Stimulated activated memory B cell treated with anti-CD40 and anti-IgM and Interleukin-4, amounts not matched to agents 10 μg/mL and 1 μg/mL and 100 μg/mL, for 72 hours (primary cell): ENCODE results near the gene NDUFA6.

Experiments used
- ATAC-seq: fragments of 150-1000 bp; cut with Tn5 transposase; 2 replicates; pipeline ENCODE4 v1.10.0; 2021
- H3K27ac Mint-ChIP-seq: one replicate; pipeline ENCODE4 v1.8.0; 2022; ENCODE audit warnings: mild to moderate bottlenecking, mixed read lengths
- H3K27me3 Mint-ChIP-seq: one replicate; pipeline ENCODE4 v1.8.0; 2022; ENCODE audit warnings: mixed read lengths
- H3K36me3 Mint-ChIP-seq: one replicate; pipeline ENCODE4 v1.8.0; 2022; ENCODE audit warnings: mixed read lengths
- H3K4me1 Mint-ChIP-seq: one replicate; pipeline ENCODE4 v1.8.0; 2022; ENCODE audit warnings: mixed read lengths
- H3K4me3 Mint-ChIP-seq: one replicate; pipeline ENCODE4 v1.8.0; 2022; ENCODE audit warnings: mild to moderate bottlenecking, moderate library complexity, mixed read lengths
- H3K9me3 Mint-ChIP-seq: one replicate; pipeline ENCODE4 v1.8.0; 2022; ENCODE audit warnings: mixed read lengths

NDUFA6 gene

GRCh38 chr22:42068291-42068690 lies 22.3 kb downstream of the NDUFA6 start:
- Mint-ChIP-seq H3K4me1 (peaks cover 34% of the 10 kb centered on the region), H3K4me3 (no peak overlapping the region), H3K27me3 (no peaks in the 10 kb centered on the region), H3K27ac (no peak overlapping the region), H3K36me3 (peaks cover 30% of the 10 kb centered on the region), H3K9me3 (no peaks in the 10 kb centered on the region)
- ATAC-seq: no peak

- Mint-ChIP-seq H3K27ac (no peak overlapping the region), H3K4me3 (no peak overlapping the region), H3K27me3 (no peaks in the 10 kb centered on the region), H3K4me1 (peaks cover 29% of the 10 kb centered on the region), H3K9me3 (no peaks in the 10 kb centered on the region), H3K36me3 (peaks cover 35% of the 10 kb centered on the region)
- ATAC-seq: no peak
Measured at GRCh38 chr22:42067671-42068251, 22.8 kb downstream of the NDUFA6 start.

GRCh38 chr22:42066937-42067336 lies 23.6 kb downstream of the NDUFA6 start:
- ATAC-seq: no peak
- Mint-ChIP-seq H3K4me1 (peaks cover 29% of the 10 kb centered on the region), H3K36me3 (peaks cover 42% of the 10 kb centered on the region), H3K27ac (no peak overlapping the region), H3K9me3 (no peaks in the 10 kb centered on the region), H3K27me3 (no peaks in the 10 kb centered on the region), H3K4me3 (no peak overlapping the region)

- H3K4me3 Mint-ChIP-seq: no peak overlapping the region
- H3K27ac Mint-ChIP-seq: no peak overlapping the region
- ATAC-seq: no peak
- H3K36me3 Mint-ChIP-seq: peaks cover 43% of the 10 kb centered on the region
- H3K27me3 Mint-ChIP-seq: no peaks in the 10 kb centered on the region
- peaks cover 23% of the 10 kb centered on the region for H3K4me1 Mint-ChIP-seq
- no peaks in the 10 kb centered on the region for H3K9me3 Mint-ChIP-seq
Measured at GRCh38 chr22:42066126-42066761, 24.3 kb downstream of the NDUFA6 start.

GRCh38 chr22:42065438-42066125 lies 25.0 kb downstream of the NDUFA6 start:
- H3K4me1 Mint-ChIP-seq: peaks cover 18% of the 10 kb centered on the region
- peaks cover 50% of the 10 kb centered on the region for H3K36me3 Mint-ChIP-seq
- no peak overlapping the region for H3K4me3 Mint-ChIP-seq
- no peak for ATAC-seq
- H3K27ac Mint-ChIP-seq: no peak overlapping the region
- no peaks in the 10 kb centered on the region for H3K27me3 Mint-ChIP-seq
- H3K9me3 Mint-ChIP-seq: no peaks in the 10 kb centered on the region

GRCh38 chr22:42064629-42065028 lies 25.9 kb downstream of the NDUFA6 start:
- peaks cover 59% of the 10 kb centered on the region for H3K36me3 Mint-ChIP-seq
- H3K4me3 Mint-ChIP-seq: no peak overlapping the region
- H3K4me1 Mint-ChIP-seq: peaks cover 11% of the 10 kb centered on the region
- no peak overlapping the region for H3K27ac Mint-ChIP-seq
- ATAC-seq: no peak
- H3K9me3 Mint-ChIP-seq: no peaks in the 10 kb centered on the region
- no peaks in the 10 kb centered on the region for H3K27me3 Mint-ChIP-seq

- H3K4me3 Mint-ChIP-seq: no peak overlapping the region
- peaks cover 10% of the 10 kb centered on the region for H3K4me1 Mint-ChIP-seq
- no peak for ATAC-seq
- no peaks in the 10 kb centered on the region for H3K27me3 Mint-ChIP-seq
- H3K9me3 Mint-ChIP-seq: no peaks in the 10 kb centered on the region
- peaks cover 75% of the 10 kb centered on the region for H3K36me3 Mint-ChIP-seq
- H3K27ac Mint-ChIP-seq: no peak overlapping the region
Measured at GRCh38 chr22:42062506-42063170, 27.9 kb downstream of the NDUFA6 start.

GRCh38 chr22:42061041-42061440 lies 29.5 kb downstream of the NDUFA6 start:
- Mint-ChIP-seq H3K4me3 (no peak overlapping the region), H3K4me1 (peaks cover 10% of the 10 kb centered on the region), H3K27me3 (no peaks in the 10 kb centered on the region), H3K27ac (no peak overlapping the region), H3K36me3 (peaks cover 75% of the 10 kb centered on the region), H3K9me3 (peaks cover 11% of the 10 kb centered on the region)
- ATAC-seq: no peak

GRCh38 chr22:42060489-42060888 lies 30.1 kb downstream of the NDUFA6 start:
- Mint-ChIP-seq H3K4me3 (no peak overlapping the region), H3K9me3 (peaks cover 11% of the 10 kb centered on the region), H3K4me1 (peaks cover 7% of the 10 kb centered on the region), H3K36me3 (peaks cover 69% of the 10 kb centered on the region), H3K27me3 (no peaks in the 10 kb centered on the region), H3K27ac (no peak overlapping the region)
- ATAC-seq: no peak

- Mint-ChIP-seq H3K36me3 (peaks cover 47% of the 10 kb centered on the region), H3K27me3 (no peaks in the 10 kb centered on the region), H3K27ac (no peak overlapping the region), H3K9me3 (peaks cover 11% of the 10 kb centered on the region), H3K4me1 (peaks cover 13% of the 10 kb centered on the region), H3K4me3 (no peak overlapping the region)
- ATAC-seq: no peak
Measured at GRCh38 chr22:42056757-42057511, 33.6 kb downstream of the NDUFA6 start.

GRCh38 chr22:42052765-42053164 lies 37.8 kb downstream of the NDUFA6 start:
- Mint-ChIP-seq H3K36me3 (peaks cover 13% of the 10 kb centered on the region), H3K4me1 (peaks cover 13% of the 10 kb centered on the region), H3K27ac (peak overlapping the region; percentile 62), H3K9me3 (peaks cover 11% of the 10 kb centered on the region), H3K4me3 (no peak overlapping the region), H3K27me3 (no peaks in the 10 kb centered on the region)
- ATAC-seq: peak; percentile 45

- no peaks in the 10 kb centered on the region for H3K36me3 Mint-ChIP-seq
Measured at GRCh38 chr22:42050641-42051180, 39.9 kb downstream of the NDUFA6 start.

GRCh38 chr22:42041784-42042183 lies 48.8 kb downstream of the NDUFA6 start:
- Mint-ChIP-seq H3K27me3 (no peaks in the 10 kb centered on the region), H3K9me3 (peaks cover 8% of the 10 kb centered on the region), H3K4me1 (peaks cover 20% of the 10 kb centered on the region), H3K4me3 (no peak overlapping the region), H3K27ac (no peak overlapping the region), H3K36me3 (peaks cover 16% of the 10 kb centered on the region)
- no peak for ATAC-seq

More at GRCh38 chr22:42050641-42051180, 39.9 kb downstream of the NDUFA6 start:
- Mint-ChIP-seq H3K27ac (no peak overlapping the region), H3K4me1 (peaks cover 17% of the 10 kb centered on the region), H3K4me3 (no peak overlapping the region), H3K27me3 (no peaks in the 10 kb centered on the region), H3K9me3 (no peaks in the 10 kb centered on the region)
- no peak for ATAC-seq

- peaks cover 20% of the 10 kb centered on the region for H3K4me1 Mint-ChIP-seq
Measured at GRCh38 chr22:42039271-42039670, 51.3 kb downstream of the NDUFA6 start.

More at GRCh38 chr22:42039271-42039670, 51.3 kb downstream of the NDUFA6 start:
- peaks cover 20% of the 10 kb centered on the region for H3K36me3 Mint-ChIP-seq
- no peaks in the 10 kb centered on the region for H3K27me3 Mint-ChIP-seq
- no peak for ATAC-seq
- peaks cover 8% of the 10 kb centered on the region for H3K9me3 Mint-ChIP-seq
- no peak overlapping the region for H3K27ac Mint-ChIP-seq
- no peak overlapping the region for H3K4me3 Mint-ChIP-seq
